ENCODE data around the gene HSPE1.
"Not testable (repeated sequence)": the region's sequence is repeated elsewhere in the genome, so short reads cannot be mapped to it uniquely, and the experiment has no call there.

Gene HSPE1

DNA sequence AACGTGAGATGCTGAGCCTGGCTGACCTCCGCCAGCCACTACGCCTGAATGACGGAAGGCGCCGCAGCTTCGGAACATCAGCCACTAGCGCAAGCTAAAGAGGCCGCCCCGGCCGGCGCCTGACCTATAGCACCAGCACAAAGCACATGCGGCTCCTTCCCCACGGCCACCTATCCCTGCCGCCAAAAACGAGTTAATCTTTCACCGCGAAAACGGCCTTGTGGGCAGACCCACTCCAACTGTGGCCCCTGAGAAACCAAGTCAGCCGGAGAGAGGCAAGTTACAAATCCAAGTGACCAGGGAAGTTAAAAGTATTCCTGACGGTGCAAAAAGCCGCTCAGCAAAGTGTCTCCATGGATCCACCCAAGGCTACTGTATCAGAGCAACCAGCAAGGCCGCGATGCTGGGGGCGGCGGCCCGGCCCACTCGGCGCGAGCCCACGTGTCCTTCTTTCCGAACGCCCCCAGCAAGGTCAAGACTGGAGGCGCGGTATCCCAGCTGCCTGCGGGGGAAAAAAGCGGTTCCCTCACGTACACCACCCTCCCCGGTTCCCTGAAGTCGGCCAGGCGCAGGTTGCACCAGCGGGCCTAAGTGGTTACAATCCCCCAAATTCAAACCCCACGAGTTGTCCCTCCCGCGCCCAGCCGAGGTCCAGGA, 1.1 kb upstream of the HSPE1 start:
- FAIRE-seq: no peak

DNA sequence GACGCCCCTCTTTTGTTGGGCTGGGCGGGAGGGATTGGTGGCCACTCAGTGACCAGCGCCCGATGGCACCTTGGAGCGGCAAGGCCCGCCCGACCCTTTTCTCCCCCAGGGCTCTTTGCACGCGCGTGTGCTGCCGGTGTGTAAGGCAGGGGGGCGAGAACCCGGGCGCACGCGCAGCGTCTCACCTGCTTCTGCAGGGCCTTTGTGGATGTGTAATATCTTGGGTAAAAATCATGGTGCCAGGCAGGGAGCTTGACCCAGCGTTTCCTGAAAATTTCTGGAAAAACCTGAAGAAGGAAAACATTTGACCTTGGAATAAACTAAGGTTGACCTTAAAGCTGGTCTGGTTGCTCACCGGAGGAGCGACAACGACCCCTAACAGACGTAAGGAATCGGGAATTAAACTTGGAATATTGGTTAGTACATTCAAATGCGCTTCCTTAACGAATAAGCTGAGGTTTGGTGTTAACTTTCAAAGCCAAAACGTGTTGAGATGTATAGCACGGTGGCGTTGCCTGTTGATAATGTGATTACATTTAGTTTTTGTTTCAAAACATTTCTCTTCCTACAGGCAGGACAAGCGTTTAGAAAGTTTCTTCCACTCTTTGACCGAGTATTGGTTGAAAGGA, 438 bp downstream of the HSPE1 start:
- FAIRE-seq: no peak

GRCh38 chr2:197502201-197502600, 2.0 kb downstream of the HSPE1 start:
- no peak for FAIRE-seq

- no peak for FAIRE-seq
These were observed 2.5 kb downstream of the HSPE1 start for GRCh38 chr2:197502685-197503084.

GRCh38 chr2:197504000-197504399, 3.8 kb downstream of the HSPE1 start:
- no peak for FAIRE-seq

- no peak for FAIRE-seq
These were observed 4.3 kb downstream of the HSPE1 start for GRCh38 chr2:197504512-197504911.

DNA sequence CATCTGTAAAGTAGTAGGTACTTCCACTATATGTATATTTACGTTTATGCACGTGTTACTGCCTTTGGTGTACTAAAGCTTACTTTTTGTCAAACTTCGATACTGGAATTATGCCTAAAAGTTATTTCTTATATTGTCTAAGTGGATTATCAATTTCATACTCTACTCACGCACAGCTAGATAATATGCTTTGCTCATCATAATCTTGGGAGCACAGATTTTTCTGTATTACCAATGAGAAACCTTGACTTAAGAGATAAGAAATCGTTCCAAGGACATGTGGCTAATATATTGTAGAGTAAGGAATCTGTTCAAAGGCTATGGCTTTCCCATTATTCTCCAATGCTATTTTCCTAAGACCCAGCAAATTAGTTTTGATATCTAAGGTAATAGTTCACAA, 6.5 kb downstream of the HSPE1 start:
- FAIRE-seq: no peak

DNA sequence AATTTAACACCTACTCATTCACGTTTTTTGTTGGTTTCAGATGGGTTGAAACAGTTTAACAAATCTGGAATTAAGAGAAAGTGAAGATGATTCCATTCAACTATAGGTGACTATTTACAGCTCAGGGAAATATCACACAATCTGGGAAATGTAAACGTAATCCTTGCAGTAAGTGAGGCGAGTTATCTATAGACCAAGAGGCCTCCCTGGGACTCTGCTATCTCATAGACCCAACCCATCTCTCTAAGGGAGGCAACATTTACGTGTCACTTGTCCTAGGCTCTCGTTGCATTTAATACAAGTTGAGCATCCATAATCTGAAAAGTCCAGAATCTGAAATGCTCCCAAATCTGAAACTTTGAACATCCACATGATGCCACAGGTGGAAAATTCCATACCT, 13.7 kb downstream of the HSPE1 start:
- FAIRE-seq: no peak

DNA sequence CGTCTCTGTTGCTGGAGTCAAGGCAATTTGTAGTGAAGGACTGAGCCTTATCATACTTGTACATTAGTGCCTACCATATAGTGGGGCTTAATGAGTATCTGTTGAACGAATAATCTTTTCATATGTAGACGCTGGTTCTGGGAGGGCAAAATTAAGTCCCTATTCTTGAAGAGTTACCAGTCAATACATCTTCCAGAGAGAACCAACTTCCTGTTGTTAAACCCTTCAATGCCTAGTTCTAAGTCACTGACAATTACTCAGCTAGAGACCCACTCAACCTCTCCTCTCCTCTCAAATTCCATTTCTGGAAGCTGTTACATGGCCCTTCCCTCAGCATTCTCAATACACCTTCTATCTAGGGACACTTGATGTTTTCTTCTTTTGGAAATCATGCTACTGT, 14.6 kb downstream of the HSPE1 start:
- FAIRE-seq: no peak

GRCh38 chr2:197515315-197515738, 15.1 kb downstream of the HSPE1 start:
- no peak for FAIRE-seq

DNA sequence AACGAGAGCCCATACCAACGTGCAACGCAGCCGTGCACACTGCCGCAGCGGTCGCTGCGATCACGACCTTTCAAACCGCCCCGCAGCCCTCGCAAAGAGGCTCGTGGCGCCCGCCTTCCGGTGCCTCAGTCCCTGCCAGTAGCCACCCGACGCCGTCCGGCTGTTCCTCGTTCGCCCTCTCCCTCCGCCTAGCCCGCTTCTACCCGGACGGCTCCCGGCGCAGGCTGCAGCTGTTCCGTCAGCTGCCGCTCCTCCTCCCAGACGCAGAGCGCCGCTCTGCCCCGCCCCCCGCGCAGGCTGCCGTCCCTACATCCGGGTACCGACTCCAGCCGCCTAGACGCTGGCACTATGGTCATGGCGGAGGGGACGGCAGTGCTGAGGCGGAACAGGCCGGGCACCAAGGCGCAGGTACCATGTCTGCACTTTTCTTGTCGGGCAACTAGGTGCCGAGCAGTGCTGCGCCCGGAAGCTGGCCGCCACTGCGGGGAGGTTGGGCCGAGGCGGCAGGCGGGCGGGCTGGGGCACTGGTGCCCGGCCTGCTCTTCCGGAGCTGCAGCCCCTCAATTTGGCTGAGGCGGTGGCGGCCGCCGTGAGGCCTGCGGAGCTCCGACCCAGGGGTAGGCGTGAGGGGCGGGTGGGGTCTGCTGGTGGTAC, 15.7 kb downstream of the HSPE1 start, which contains the start of gene MOB4:
MOB4 (plus strand) TSS at position 328 of the 654 bp plus-strand sequence; CDS start at position 349, 21 bp downstream.
- FAIRE-seq: peak; percentile 78

DNA sequence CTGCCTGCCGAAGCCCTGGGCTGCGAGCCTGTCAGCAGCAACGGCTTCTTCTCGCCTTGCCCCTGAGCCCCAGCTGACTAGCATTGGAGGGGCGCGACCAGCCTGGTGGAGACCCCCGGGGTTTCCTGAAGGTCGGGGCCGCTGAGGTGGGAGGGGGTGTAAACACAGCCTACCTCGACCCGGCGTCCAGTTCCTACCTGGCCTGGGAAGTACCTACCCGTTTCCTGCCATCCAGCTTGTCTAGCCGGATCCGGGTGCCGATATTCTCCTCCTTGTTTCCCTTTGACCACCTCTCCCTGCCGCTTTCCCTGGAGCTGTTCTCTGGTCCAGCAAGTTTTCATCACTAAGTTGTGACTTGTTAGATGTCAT, 16.2 kb downstream of the HSPE1 start:
- FAIRE-seq: no peak

- FAIRE-seq: no peak
These were observed 17.0 kb downstream of the HSPE1 start for GRCh38 chr2:197517150-197517549.

- no peak for FAIRE-seq
These were observed 38.2 kb downstream of the HSPE1 start for GRCh38 chr2:197538412-197538811.

- no peak for FAIRE-seq
These were observed 39.6 kb downstream of the HSPE1 start for GRCh38 chr2:197539734-197540133.

GRCh38 chr2:197543206-197543605, 43.0 kb downstream of the HSPE1 start:
- FAIRE-seq: no peak

GRCh38 chr2:197547163-197547900, 47.2 kb downstream of the HSPE1 start:
- FAIRE-seq: no peak

GRCh38 chr2:197548582-197548981, 48.4 kb downstream of the HSPE1 start:
- FAIRE-seq: no peak

GRCh38 chr2:197551260-197551659, 51.1 kb downstream of the HSPE1 start:
- not testable (repeated sequence) for FAIRE-seq
